Keratinocyte (primary cell): ENCODE measurements around the gene COL4A6. TPM values are rescaled to one million over a fixed set of nuclear protein-coding genes. Genes with fewer than 3 reads are reported as not detected.

ENCODE experiments used
- DNase-seq: peaks from one replicate; pipeline ENCODE4 v3.0.0-alpha.2; 2011; ENCODE audit warnings: low read depth, missing footprints, low spot score
- FAIRE-seq: peaks from 2 replicates; lab custom pipeline; 2011; peaks lifted over from hg19 to GRCh38; lab: Jason Lieb, UNC
- H2AFZ ChIP-seq: 2 replicates; pipeline ENCODE4 v1.6.0; 2012; ENCODE audit warnings: low read length, control low read depth, inconsistent platforms; ENCODE audit not compliant: control insufficient read depth
- H3K27ac ChIP-seq: 2 replicates; pipeline ENCODE4 v1.5.1; 2011; ENCODE audit warnings: low read length; ENCODE audit not compliant: control insufficient read depth, insufficient read depth
- H3K27me3 ChIP-seq: 3 replicates; pipeline ENCODE4 v1.6.0; 2011; ENCODE audit warnings: low read length; ENCODE audit not compliant: control insufficient read depth, insufficient read depth; ENCODE audit errors: extremely low read depth
- H3K36me3 ChIP-seq, 2 experiments: 2 replicates in 1 of 2; 3 replicates in 1 of 2; pipeline ENCODE4 v1.5.1; 2011; ENCODE audit warnings: low read length in 2 of 2, mild to moderate bottlenecking in 1 of 2; ENCODE audit not compliant: control insufficient read depth in 2 of 2, insufficient read depth in 2 of 2; ENCODE audit errors: extremely low read depth in 1 of 2
- H3K4me1 ChIP-seq: 3 replicates; pipeline ENCODE4 v1.5.1; 2011; ENCODE audit warnings: low read length; ENCODE audit not compliant: control insufficient read depth, insufficient read depth; ENCODE audit errors: extremely low read depth
- H3K4me2 ChIP-seq: 3 replicates; pipeline ENCODE4 v1.6.0; 2011; ENCODE audit warnings: low read depth, low read length; ENCODE audit not compliant: control insufficient read depth, insufficient read depth; ENCODE audit errors: extremely low read depth
- H3K4me3 ChIP-seq, 3 experiments: fragments of 200-600 bp in 1 of 3; sonication (generic) in 1 of 3; 2 replicates in 2 of 3; 3 replicates in 1 of 3; pipeline ENCODE4 v1.5.1; 2011 to 2016; ENCODE audit warnings: low read length in 3 of 3, mild to moderate bottlenecking in 3 of 3, control low read depth in 2 of 3, inconsistent platforms in 1 of 3, low read depth in 1 of 3, mixed read lengths in 1 of 3, mixed run types in 1 of 3, moderate library complexity in 1 of 3; ENCODE audit not compliant: control insufficient read depth in 2 of 3, insufficient read depth in 2 of 3; ENCODE audit errors: extremely low read depth in 1 of 3
- H3K79me2 ChIP-seq: 2 replicates; pipeline ENCODE4 v1.6.0; 2012; ENCODE audit warnings: low read length; ENCODE audit not compliant: control insufficient read depth, insufficient read depth
- H3K9ac ChIP-seq: 3 replicates; pipeline ENCODE4 v1.6.0; 2011; ENCODE audit warnings: low read length; ENCODE audit not compliant: control insufficient read depth, insufficient read depth; ENCODE audit errors: extremely low read depth
- H3K9me1 ChIP-seq: 3 replicates; pipeline ENCODE4 v1.6.0; 2011; ENCODE audit warnings: low read length; ENCODE audit not compliant: control insufficient read depth, insufficient read depth; ENCODE audit errors: extremely low read depth
- H3K9me3 ChIP-seq: 2 replicates; pipeline ENCODE4 v1.5.1; 2012; ENCODE audit warnings: low read depth, low read length; ENCODE audit not compliant: control insufficient read depth
- H4K20me1 ChIP-seq: 3 replicates; pipeline ENCODE4 v1.6.0; 2011; ENCODE audit warnings: low read length; ENCODE audit not compliant: control insufficient read depth, insufficient read depth; ENCODE audit errors: extremely low read depth
- CTCF ChIP-seq, 3 experiments: IDR thresholded peaks in 1 of 3; conservative IDR thresholded peaks in 1 of 3; optimal IDR thresholded peaks in 1 of 3; 2 replicates in 2 of 3; 3 replicates in 1 of 3; pipeline versions ENCODE3 to v1.5.1; 2011; ENCODE audit warnings: low read length in 3 of 3, mild to moderate bottlenecking in 3 of 3, moderate library complexity in 2 of 3, control low read depth in 1 of 3, inconsistent platforms in 1 of 3; ENCODE audit not compliant: insufficient read depth in 2 of 3; ENCODE audit errors: extremely low read depth in 1 of 3
- EZH2 ChIP-seq: IDR thresholded peaks from one replicate; pipeline ENCODE4 v1.6.1; 2012; ENCODE audit warnings: inconsistent platforms, mild to moderate bottlenecking, low read length, moderate library complexity
- dilution Hi-C: fragments of 300-500 bp; cut with MboI; formaldehyde crosslinking; loops from one replicate; pipeline ENCODE4 v1.7.0; 2020; ENCODE audit warnings: low sequenced_read_pairs; ENCODE audit not compliant: extremely low pct_ligation_motif_present
- polyA plus RNA-seq, 5 experiments: library from polyadenylated mRNA; depleted of rRNA in 3 of 5; stranded (reverse) in 3 of 5; stranded (forward) in 1 of 5; unstranded in 1 of 5; fragments of >200 nt; gene quantifications; 1 replicate in 1 of 5; 2 replicates in 3 of 5; 3 replicates in 1 of 5; pipeline versions ENCODE4 v1.2.1 to v1.2.3, GENCODE V29; 2011 to 2012; ENCODE audit warnings: missing spikeins in 2 of 5, low read depth in 1 of 5, low replicate concordance in 1 of 5

Gene COL4A6
- polyA plus RNA-seq, 1 donor (not counting 4 experiments of a cell fraction or from before 2014, with no cell fraction given): 18.8 TPM

GRCh38 chrX:108230574-108230973 is 207.6 kb downstream of the COL4A6 start:
- peaks cover 6% of the 10 kb centered on the region for H3K4me1 ChIP-seq
- TF ChIP-seq EZH2 (no peak), CTCF (optimal IDR thresholded peaks at IDR 0.05 in 1 of 3, IDR thresholded peaks at IDR 0.05 in 1 of 3, conservative IDR thresholded peaks at IDR 0.05 in 1 of 3; ENCODE audit: extremely low read depth in 1 of 3, insufficient read depth in 2 of 3, low read length in 3 of 3) (no peak)
- H3K79me2 ChIP-seq: no peaks in the 10 kb centered on the region
- no peak overlapping the region for H2AFZ ChIP-seq
- H3K9me1 ChIP-seq: no peaks in the 10 kb centered on the region
- no peak overlapping the region for H3K4me3 ChIP-seq
- FAIRE-seq (no peak), DNase-seq (no peak)
- H4K20me1 ChIP-seq: no peaks in the 10 kb centered on the region
- dilution Hi-C loops: no loop called here
- no peak overlapping the region for H3K27ac ChIP-seq
- H3K9ac ChIP-seq: no peak overlapping the region
- H3K4me2 ChIP-seq: peak overlapping the region; percentile 23
- no peaks in the 10 kb centered on the region for H3K9me3 ChIP-seq
- no peaks in the 10 kb centered on the region for H3K36me3 ChIP-seq
- peaks cover 10% of the 10 kb centered on the region for H3K27me3 ChIP-seq

- no peaks in the 10 kb centered on the region for H4K20me1 ChIP-seq
- DNase-seq: no peak
- no peak overlapping the region for H3K9ac ChIP-seq
- H3K79me2 ChIP-seq: no peaks in the 10 kb centered on the region
- FAIRE-seq: peak; percentile 74
- H3K4me2 ChIP-seq: peak overlapping the region; percentile 33
- no peaks in the 10 kb centered on the region for H3K9me1 ChIP-seq
- dilution Hi-C loops: no loop called here
- H3K27ac ChIP-seq: no peak overlapping the region
- no peak overlapping the region for H2AFZ ChIP-seq
- H3K4me3 ChIP-seq: no peak overlapping the region
- TF ChIP-seq EZH2 (no peak), CTCF (optimal IDR thresholded peaks at IDR 0.05 in 1 of 3, IDR thresholded peaks at IDR 0.05 in 1 of 3, conservative IDR thresholded peaks at IDR 0.05 in 1 of 3; ENCODE audit: extremely low read depth in 1 of 3, insufficient read depth in 2 of 3, low read length in 3 of 3) (peak; percentile 47 to 68 (median 66))
- H3K36me3 ChIP-seq: no peaks in the 10 kb centered on the region
- H3K9me3 ChIP-seq: no peaks in the 10 kb centered on the region
- peaks cover 3% of the 10 kb centered on the region for H3K27me3 ChIP-seq
- H3K4me1 ChIP-seq: peaks cover 4% of the 10 kb centered on the region
Observed at GRCh38 chrX:108224727-108225621, 213.2 kb downstream of the COL4A6 start.
